SJCRH30 (cell line): ENCODE results near the gene COL16A1. TPM values are rescaled to one million over a fixed set of nuclear protein-coding genes. Genes with fewer than 3 reads are reported as not detected.
A peak's percentile ranks its signal among the peaks of the same experiment; 100 is the strongest.

ENCODE experiments used
- DNase-seq, 2 experiments: peaks; one replicate each; pipeline ENCODE4 v3.0.0-alpha.2; 2015 to 2020
- H3K27ac ChIP-seq: fragments of 250-450 bp; sonication (Bioruptor Pico); 2 replicates; pipeline ENCODE4 v1.5.1; 2020; ENCODE audit warnings: mild to moderate bottlenecking, moderate library complexity
- H3K27me3 ChIP-seq: fragments of 250-450 bp; sonication (Bioruptor Pico); 2 replicates; pipeline ENCODE4 v1.5.1; 2020; ENCODE audit warnings: mild to moderate bottlenecking, moderate library complexity
- H3K36me3 ChIP-seq: fragments of 250-450 bp; sonication (Bioruptor Pico); 2 replicates; pipeline ENCODE4 v1.5.1; 2020; ENCODE audit warnings: mild to moderate bottlenecking, moderate library complexity
- H3K4me1 ChIP-seq: fragments of 250-450 bp; sonication (Bioruptor Pico); 2 replicates; pipeline ENCODE4 v1.5.1; 2020; ENCODE audit warnings: mild to moderate bottlenecking, moderate library complexity
- H3K4me3 ChIP-seq: fragments of 250-450 bp; sonication (Bioruptor Pico); 2 replicates; pipeline ENCODE4 v1.5.1; 2020; ENCODE audit warnings: mild to moderate bottlenecking, moderate library complexity
- H3K9me3 ChIP-seq: fragments of 250-450 bp; sonication (Bioruptor Pico); replicated peaks from 2 replicates; pipeline ENCODE4 v1.5.1; 2020; ENCODE audit warnings: mild to moderate bottlenecking, moderate library complexity
- total RNA-seq: library from RNA; depleted of rRNA; stranded (reverse); fragments of >200 nt; shearing (Covaris generic); gene quantifications from 2 replicates; pipeline ENCODE4 v1.2.3, GENCODE V29; 2014

The COL16A1 gene
- total RNA-seq, 1 experiment from 2014 or later, result 2.7 TPM

GRCh38 chr1:31674626-31675025, 29.2 kb downstream of the COL16A1 start:
- no peak overlapping the region for H3K4me3 ChIP-seq
- H3K36me3 ChIP-seq, result no peaks in the 10 kb centered on the region
- H3K27ac ChIP-seq, result no peak overlapping the region; the same call in 1 of the 2 replicates
- peak; percentile 64 to 66 for DNase-seq
- H3K9me3 ChIP-seq, result no peaks in the 10 kb centered on the region
- peaks cover 7% of the 10 kb centered on the region for H3K27me3 ChIP-seq
- H3K4me1 ChIP-seq, result peaks cover 30% of the 10 kb centered on the region

- DNase-seq, result no peak
- Histone ChIP-seq H3K27me3 (peaks cover 3% of the 10 kb centered on the region), H3K27ac (no peak overlapping the region), H3K4me3 (no peak overlapping the region), H3K4me1 (peaks cover 30% of the 10 kb centered on the region), H3K9me3 (no peaks in the 10 kb centered on the region), H3K36me3 (no peaks in the 10 kb centered on the region)
These were observed 30.4 kb downstream of the COL16A1 start for GRCh38 chr1:31673433-31673832.

- Histone ChIP-seq H3K4me3 (peak overlapping the region; percentile 9; the same call in 1 of the 2 replicates), H3K36me3 (no peaks in the 10 kb centered on the region), H3K27ac (peak overlapping the region; percentile 13; the same call in 1 of the 2 replicates), H3K27me3 (peaks cover 3% of the 10 kb centered on the region; the same call in 1 of the 2 replicates), H3K4me1 (peaks cover 30% of the 10 kb centered on the region), H3K9me3 (no peaks in the 10 kb centered on the region)
- DNase-seq, result peak; percentile 86 to 90
These were observed 30.8 kb downstream of the COL16A1 start for GRCh38 chr1:31672986-31673385.

- Histone ChIP-seq H3K4me3 (no peak overlapping the region), H3K4me1 (peaks cover 34% of the 10 kb centered on the region), H3K27me3 (peaks cover 5% of the 10 kb centered on the region; the same call in 1 of the 2 replicates), H3K27ac (no peak overlapping the region), H3K36me3 (no peaks in the 10 kb centered on the region), H3K9me3 (no peaks in the 10 kb centered on the region)
- no peak for DNase-seq
These were observed 32.1 kb downstream of the COL16A1 start for GRCh38 chr1:31671561-31672201.

- no peaks in the 10 kb centered on the region for H3K36me3 ChIP-seq
- no peaks in the 10 kb centered on the region for H3K9me3 ChIP-seq
- H3K27ac ChIP-seq, result no peak overlapping the region
- H3K4me1 ChIP-seq, result peaks cover 39% of the 10 kb centered on the region
- no peak overlapping the region for H3K4me3 ChIP-seq
- H3K27me3 ChIP-seq, result peaks cover 9% of the 10 kb centered on the region; the same call in 1 of the 2 replicates
- DNase-seq, result no peak
These were observed 32.7 kb downstream of the COL16A1 start for GRCh38 chr1:31671147-31671546.

GRCh38 chr1:31670593-31670964, 33.2 kb downstream of the COL16A1 start:
- H3K4me3 ChIP-seq, result no peak overlapping the region
- no peak for DNase-seq
- peaks cover 13% of the 10 kb centered on the region for H3K27me3 ChIP-seq
- H3K4me1 ChIP-seq, result peaks cover 39% of the 10 kb centered on the region
- H3K9me3 ChIP-seq, result no peaks in the 10 kb centered on the region
- no peaks in the 10 kb centered on the region for H3K36me3 ChIP-seq
- H3K27ac ChIP-seq, result no peak overlapping the region

GRCh38 chr1:31669786-31670592, 33.8 kb downstream of the COL16A1 start:
- Histone ChIP-seq H3K4me3 (peak overlapping the region; percentile 0; the same call in 1 of the 2 replicates), H3K27me3 (peaks cover 18% of the 10 kb centered on the region), H3K36me3 (no peaks in the 10 kb centered on the region), H3K9me3 (no peaks in the 10 kb centered on the region), H3K4me1 (peaks cover 38% of the 10 kb centered on the region), H3K27ac (no peak overlapping the region)
- peak; percentile 49 to 65 for DNase-seq

- H3K9me3 ChIP-seq, result no peaks in the 10 kb centered on the region
- peaks cover 32% of the 10 kb centered on the region for H3K4me1 ChIP-seq
- DNase-seq, result no peak
- peak overlapping the region; percentile 0; the same call in 1 of the 2 replicates for H3K4me3 ChIP-seq
- H3K27me3 ChIP-seq, result peaks cover 20% of the 10 kb centered on the region
- H3K27ac ChIP-seq, result no peak overlapping the region
- H3K36me3 ChIP-seq, result no peaks in the 10 kb centered on the region
These were observed 34.4 kb downstream of the COL16A1 start for GRCh38 chr1:31669433-31669785.

- no peak overlapping the region for H3K27ac ChIP-seq
- no peak overlapping the region for H3K4me3 ChIP-seq
- DNase-seq, result no peak
- no peaks in the 10 kb centered on the region for H3K36me3 ChIP-seq
- peaks cover 22% of the 10 kb centered on the region for H3K4me1 ChIP-seq
- peaks cover 24% of the 10 kb centered on the region for H3K27me3 ChIP-seq
- H3K9me3 ChIP-seq, result no peaks in the 10 kb centered on the region
These were observed 35.4 kb downstream of the COL16A1 start for GRCh38 chr1:31668303-31668883.

- Histone ChIP-seq H3K27me3 (peaks cover 28% of the 10 kb centered on the region), H3K4me1 (peaks cover 14% of the 10 kb centered on the region), H3K9me3 (no peaks in the 10 kb centered on the region), H3K4me3 (no peak overlapping the region), H3K27ac (no peak overlapping the region), H3K36me3 (no peaks in the 10 kb centered on the region)
- no peak for DNase-seq
These were observed 36.6 kb downstream of the COL16A1 start for GRCh38 chr1:31667065-31667785.

- H3K27ac ChIP-seq, result no peak overlapping the region
- H3K4me3 ChIP-seq, result no peak overlapping the region
- H3K36me3 ChIP-seq, result no peaks in the 10 kb centered on the region
- peaks cover 14% of the 10 kb centered on the region for H3K4me1 ChIP-seq
- H3K27me3 ChIP-seq, result peaks cover 34% of the 10 kb centered on the region
- no peaks in the 10 kb centered on the region for H3K9me3 ChIP-seq
- peak in 1 of 2 experiments; percentile 31 for DNase-seq
These were observed 37.4 kb downstream of the COL16A1 start for GRCh38 chr1:31666263-31666963.

GRCh38 chr1:31665234-31665878, 38.5 kb downstream of the COL16A1 start:
- H3K9me3 ChIP-seq, result no peaks in the 10 kb centered on the region
- peaks cover 14% of the 10 kb centered on the region for H3K4me1 ChIP-seq
- H3K36me3 ChIP-seq, result no peaks in the 10 kb centered on the region
- no peak overlapping the region for H3K4me3 ChIP-seq
- no peak overlapping the region for H3K27ac ChIP-seq
- H3K27me3 ChIP-seq, result peaks cover 37% of the 10 kb centered on the region
- no peak for DNase-seq

- DNase-seq, result no peak
- Histone ChIP-seq H3K4me3 (no peak overlapping the region), H3K9me3 (no peaks in the 10 kb centered on the region), H3K36me3 (no peaks in the 10 kb centered on the region), H3K4me1 (peaks cover 9% of the 10 kb centered on the region), H3K27ac (no peak overlapping the region), H3K27me3 (peaks cover 34% of the 10 kb centered on the region)
These were observed 39.3 kb downstream of the COL16A1 start for GRCh38 chr1:31664528-31664927.
